ENCODE measurements around the gene ITPR3. TPM values are rescaled to one million over a fixed set of nuclear protein-coding genes. Genes with fewer than 3 reads are reported as not detected.
A peak's percentile ranks its signal among the peaks of the same experiment; 100 is the strongest.

The ITPR3 gene
- total RNA-seq, 1 experiment from 2014 or later: 86.9 TPM

DNA sequence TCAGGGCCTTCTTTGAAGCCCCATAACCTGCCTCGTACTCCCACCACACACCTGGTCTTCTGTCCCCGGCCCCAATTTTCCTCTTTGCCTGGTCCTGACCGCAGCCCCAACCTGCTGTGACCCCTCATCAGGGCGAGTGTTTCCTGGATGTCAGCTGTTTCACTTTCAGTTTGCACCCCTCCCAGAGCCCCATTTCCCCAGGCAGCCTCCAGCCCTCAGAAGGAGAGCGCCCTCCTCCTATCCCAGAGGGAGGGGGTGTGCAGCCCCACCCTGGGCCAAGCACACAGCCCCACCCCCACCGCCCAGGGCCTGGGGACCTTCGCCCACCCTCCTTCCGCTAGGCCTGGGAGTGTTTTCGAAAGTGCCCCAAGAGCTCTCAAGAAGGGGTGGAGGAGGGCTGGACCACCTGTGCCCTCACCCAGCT, 42.5 kb upstream of the ITPR3 start:
- Mint-ChIP-seq H3K27me3 (ENCODE audit: insufficient read depth, unreplicated experiment) (no peaks in the 10 kb centered on the region), H3K9me3 (ENCODE audit: unreplicated experiment) (no peaks in the 10 kb centered on the region), H3K4me3 (ENCODE audit: unreplicated experiment) (peak overlapping the region; percentile 85), H3K36me3 (ENCODE audit: insufficient read depth, unreplicated experiment) (peaks cover 34% of the 10 kb centered on the region), H3K4me1 (ENCODE audit: insufficient read depth, unreplicated experiment) (peaks cover 28% of the 10 kb centered on the region), H3K27ac (ENCODE audit: low read depth, unreplicated experiment) (peak overlapping the region; percentile 97)
- intact Hi-C loops (cut with micrococcal nuclease): loop anchor here (1.0 kb wide), 1 partner anchor 124 kb away; the partner anchor contains the start of gene ZBTB9
- BruUV-seq (replicated peaks): no TSS peak
- ChIA-PET CTCF (interaction anchor here (0.7 to 1.7 kb wide), 6 partner anchors 8 to 133 kb away, joined by 3 to 5 read pairs (median 4); partner anchors contain the start of gene UQCC2), POLR2A (interaction anchor here (0.7 to 3.2 kb wide), 13 partner anchors 8 to 281 kb away, joined by 3 to 20 read pairs (median 7); partner anchors contain the start of genes CUTA, ITPR3, LEMD2 and UQCC2)
- TF ChIP-seq, protein P1, sequence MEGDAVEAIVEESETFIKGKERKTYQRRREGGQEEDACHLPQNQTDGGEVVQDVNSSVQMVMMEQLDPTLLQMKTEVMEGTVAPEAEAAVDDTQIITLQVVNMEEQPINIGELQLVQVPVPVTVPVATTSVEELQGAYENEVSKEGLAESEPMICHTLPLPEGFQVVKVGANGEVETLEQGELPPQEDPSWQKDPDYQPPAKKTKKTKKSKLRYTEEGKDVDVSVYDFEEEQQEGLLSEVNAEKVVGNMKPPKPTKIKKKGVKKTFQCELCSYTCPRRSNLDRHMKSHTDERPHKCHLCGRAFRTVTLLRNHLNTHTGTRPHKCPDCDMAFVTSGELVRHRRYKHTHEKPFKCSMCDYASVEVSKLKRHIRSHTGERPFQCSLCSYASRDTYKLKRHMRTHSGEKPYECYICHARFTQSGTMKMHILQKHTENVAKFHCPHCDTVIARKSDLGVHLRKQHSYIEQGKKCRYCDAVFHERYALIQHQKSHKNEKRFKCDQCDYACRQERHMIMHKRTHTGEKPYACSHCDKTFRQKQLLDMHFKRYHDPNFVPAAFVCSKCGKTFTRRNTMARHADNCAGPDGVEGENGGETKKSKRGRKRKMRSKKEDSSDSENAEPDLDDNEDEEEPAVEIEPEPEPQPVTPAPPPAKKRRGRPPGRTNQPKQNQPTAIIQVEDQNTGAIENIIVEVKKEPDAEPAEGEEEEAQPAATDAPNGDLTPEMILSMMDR (IDR thresholded peaks at IDR 0.05; ENCODE audit: unreplicated experiment): no peak
- DNase-seq (ENCODE audit: unreplicated experiment): no peak

DNA sequence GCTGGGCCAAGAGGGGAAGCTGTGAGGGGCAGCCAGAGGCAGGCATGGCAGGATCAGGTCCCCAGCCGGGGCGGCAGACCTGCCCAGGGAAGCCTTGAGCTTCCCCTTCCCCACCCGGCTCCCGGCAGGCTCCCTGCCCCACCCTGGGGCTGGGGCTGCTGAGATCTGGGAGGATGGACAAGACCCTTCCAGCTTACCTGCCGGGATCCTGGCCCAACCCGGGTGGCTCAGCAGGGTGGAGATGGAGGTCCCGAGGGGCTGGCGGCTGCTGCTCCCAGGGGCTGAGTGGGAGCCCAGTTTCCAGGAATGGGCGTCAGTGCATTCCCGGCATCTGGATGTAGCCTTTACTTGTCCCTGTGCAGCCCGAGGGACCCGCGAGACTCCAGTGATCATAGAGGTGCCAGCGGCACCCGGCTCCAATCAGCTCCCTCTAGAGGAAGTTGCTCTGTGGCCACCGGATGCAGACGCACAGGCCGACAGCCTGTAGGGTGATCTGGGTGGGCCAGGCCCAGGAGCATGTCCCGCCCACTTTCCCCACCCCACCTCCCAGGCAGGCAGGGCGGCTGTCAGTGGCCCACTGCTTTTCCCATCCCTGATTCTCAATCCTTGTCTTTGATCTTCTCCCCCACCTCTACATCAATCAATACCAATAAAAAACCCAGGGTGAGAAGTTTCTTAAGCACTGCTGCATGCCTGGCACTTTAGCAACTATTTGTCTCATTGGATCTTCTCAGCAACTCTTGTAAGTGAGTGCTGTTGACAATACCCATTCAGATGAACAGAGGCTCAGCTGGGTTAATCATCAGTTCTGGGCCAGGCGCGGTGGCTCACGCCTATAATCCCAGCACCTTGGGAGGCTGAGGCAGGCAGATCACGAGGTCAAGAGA, 41.1 kb upstream of the ITPR3 start, which contains the start of gene BAK1:
BAK1 (minus strand) TSS at position 449 of the 887 bp plus-strand sequence. CDS start 2,672 bp downstream, outside the sequence.
- intact Hi-C loops (cut with micrococcal nuclease): loop anchor here (1.0 kb wide), 1 partner anchor 126 kb away; the partner anchor contains the start of gene ZBTB9
- Mint-ChIP-seq H3K27me3 (ENCODE audit: insufficient read depth, unreplicated experiment) (no peaks in the 10 kb centered on the region), H3K27ac (ENCODE audit: low read depth, unreplicated experiment) (peak within 1 kb of the TSS; percentile 97), H3K36me3 (ENCODE audit: insufficient read depth, unreplicated experiment) (peaks cover 22% of the 10 kb centered on the region), H3K4me3 (ENCODE audit: unreplicated experiment) (peak within 1 kb of the TSS; percentile 85), H3K9me3 (ENCODE audit: unreplicated experiment) (no peaks in the 10 kb centered on the region), H3K4me1 (ENCODE audit: insufficient read depth, unreplicated experiment) (peaks cover 28% of the 10 kb centered on the region)
- DNase-seq (ENCODE audit: unreplicated experiment): peak; percentile 90
- BruUV-seq (replicated peaks): TSS peak; percentile 53
- ChIA-PET CTCF (interaction anchor here (0.5 to 1.6 kb wide), 13 partner anchors 10 to 825 kb away, joined by 3 to 6 read pairs (median 3); no protein-coding TSS in a partner anchor), POLR2A (interaction anchor here (0.6 to 3.2 kb wide), 24 partner anchors 8 to 401 kb away, joined by 3 to 20 read pairs (median 5); partner anchors contain the start of genes CUTA, ITPR3, KIFC1 and LEMD2)
- TF ChIP-seq, protein P1 (IDR thresholded peaks at IDR 0.05; ENCODE audit: unreplicated experiment): peak; percentile 42

DNA sequence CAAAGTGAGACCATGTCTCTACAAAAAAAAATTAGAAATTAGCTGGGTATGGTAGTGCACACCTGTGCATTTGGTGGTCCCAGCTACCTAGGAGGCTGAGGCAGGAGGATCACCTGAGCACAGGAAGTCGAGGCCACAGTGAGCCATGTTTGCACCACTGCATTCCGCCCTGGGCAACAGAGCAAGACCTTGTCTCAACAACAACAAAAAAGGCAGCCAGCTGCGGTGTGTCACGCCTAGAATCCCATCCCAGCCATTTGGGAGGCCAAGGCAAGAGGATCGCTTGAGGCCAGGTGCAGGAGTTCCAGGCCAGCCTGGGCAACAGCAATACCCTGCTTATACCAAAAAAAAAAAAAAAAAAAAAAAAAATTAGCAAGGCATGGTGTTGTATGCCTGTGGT, 39.9 kb upstream of the ITPR3 start:
- no peak overlapping the region for H3K27ac Mint-ChIP-seq (ENCODE audit: low read depth, unreplicated experiment)
- H3K9me3 Mint-ChIP-seq (ENCODE audit: unreplicated experiment): no peaks in the 10 kb centered on the region
- no peaks in the 10 kb centered on the region for H3K27me3 Mint-ChIP-seq (ENCODE audit: insufficient read depth, unreplicated experiment)
- H3K4me1 Mint-ChIP-seq (ENCODE audit: insufficient read depth, unreplicated experiment): peaks cover 28% of the 10 kb centered on the region
- no TSS peak for BruUV-seq (replicated peaks)
- ChIA-PET POLR2A (interaction anchor here (1.5 to 3.2 kb wide), 4 partner anchors 12 to 163 kb away, joined by 5 to 20 read pairs (median 14); partner anchors contain the start of genes CUTA and ITPR3), CTCF (interaction anchor here (0.6 to 1.1 kb wide), 9 partner anchors 12 to 823 kb away, joined by 3 to 6 read pairs (median 3); no protein-coding TSS in a partner anchor)
- TF ChIP-seq, protein P1 (IDR thresholded peaks at IDR 0.05; ENCODE audit: unreplicated experiment): no peak
- no peak for DNase-seq (ENCODE audit: unreplicated experiment)
- intact Hi-C loops (cut with micrococcal nuclease): no loop called here
- H3K36me3 Mint-ChIP-seq (ENCODE audit: insufficient read depth, unreplicated experiment): peaks cover 11% of the 10 kb centered on the region
- no peak overlapping the region for H3K4me3 Mint-ChIP-seq (ENCODE audit: unreplicated experiment)

Data from MCF 10A (cell line).